K562 (cell line): ENCODE data around the gene ZNF558. TPM values are rescaled to one million over a fixed set of nuclear protein-coding genes. Genes with fewer than 3 reads are reported as not detected.
A peak's percentile ranks its signal among the peaks of the same experiment; 100 is the strongest.

Experiments
- BRF2 ChIP-seq: IDR thresholded peaks from 3 replicates; pipeline ENCODE4 v1.6.1; 2011; ENCODE audit warnings: borderline replicate concordance, mild to moderate bottlenecking; ENCODE audit not compliant: insufficient read length, insufficient read depth
- CHD7 ChIP-seq: fragments of 200-600 bp; sonication (generic); IDR thresholded peaks from one replicate; pipeline ENCODE4 v1.6.1; 2012; ENCODE audit warnings: mild to moderate bottlenecking, low read depth, low read length, inconsistent platforms
- DDX20 ChIP-seq: fragments of 450-650 bp; IDR thresholded peaks from 2 replicates; pipeline ENCODE4 v1.6.1; 2016; ENCODE audit warnings: missing genetic modification characterization, low read depth, mild to moderate bottlenecking, missing compliant biosample characterization, moderate library complexity
- GABPB1 ChIP-seq: sonication (generic); formaldehyde crosslinking; IDR thresholded peaks from 2 replicates; pipeline ENCODE4 v1.8.0; 2022; ENCODE audit warnings: mild to moderate bottlenecking, missing genetic modification reagents
- RFX1 ChIP-seq: fragments of 450-650 bp; IDR thresholded peaks from 2 replicates; pipeline ENCODE4 v1.6.1; 2016; ENCODE audit warnings: mild to moderate bottlenecking, moderate library complexity
- ZNF282 ChIP-seq: sonication (generic); formaldehyde crosslinking; IDR thresholded peaks from 2 replicates; pipeline ENCODE4 v1.8.1; 2023; ENCODE audit warnings: missing genetic modification reagents
- ZNF57 ChIP-seq: fragments of 450-650 bp; formaldehyde crosslinking; IDR thresholded peaks from 2 replicates; pipeline ENCODE4 v1.4.0; 2020; ENCODE audit warnings: mild to moderate bottlenecking, moderate library complexity
- ZNF695 ChIP-seq: fragments of 450-650 bp; formaldehyde crosslinking; IDR thresholded peaks from 2 replicates; pipeline ENCODE4 v1.4.0; 2020; ENCODE audit warnings: mild to moderate bottlenecking, moderate library complexity
- ZNF830 ChIP-seq: fragments of 250-450 bp; sonication (Bioruptor Pico); IDR thresholded peaks from 2 replicates; pipeline ENCODE4 v1.5.0; 2021; ENCODE audit warnings: mild to moderate bottlenecking
- polyA plus RNA-seq, 8 experiments: library from polyadenylated mRNA; depleted of rRNA in 4 of 8; stranded (reverse) in 5 of 8; unstranded in 3 of 8; fragments of >200 nt; fragmentation: Nextera tagmentation in 2 of 8; fragmentation: Illumina TruSeq in 1 of 8; extraction: Ambion mirVana in 2 of 8; extraction: Trizol in 1 of 8; gene quantifications; 2 replicates each; pipeline versions ENCODE4 v1.2.1 to v1.2.3, GENCODE V29; 2011 to 2014; ENCODE audit warnings: inconsistent platforms in 1 of 8, missing spikeins in 1 of 8
- total RNA-seq, 7 experiments: library from RNA; depleted of rRNA in 6 of 7; stranded (reverse); fragments of >200 nt in 6 of 7; fragmentation: Illumina TruSeq in 2 of 7; extraction: Trizol in 2 of 7; gene quantifications; 2 replicates each; pipeline versions ENCODE4 v1.2.1 to v1.2.3, GENCODE V29; 2011 to 2021; ENCODE audit warnings: low replicate concordance in 1 of 7
- TF ChIP-seq, protein P1 (sequence below), 2 experiments: fragments of 450-650 bp; IDR thresholded peaks; 2 replicates each; pipeline ENCODE4 v1.6.1; 2018; ENCODE audit warnings: mild to moderate bottlenecking in 2 of 2, low read depth in 1 of 2; ENCODE audit not compliant: partially characterized antibody in 2 of 2

ZNF558 gene
- total and polyA plus RNA-seq, 9 of the 15 experiments (the other 6 are each of a cell fraction or from before 2014, with no cell fraction given), result 5.4 to 47.6 (median 21.2) TPM

DNA sequence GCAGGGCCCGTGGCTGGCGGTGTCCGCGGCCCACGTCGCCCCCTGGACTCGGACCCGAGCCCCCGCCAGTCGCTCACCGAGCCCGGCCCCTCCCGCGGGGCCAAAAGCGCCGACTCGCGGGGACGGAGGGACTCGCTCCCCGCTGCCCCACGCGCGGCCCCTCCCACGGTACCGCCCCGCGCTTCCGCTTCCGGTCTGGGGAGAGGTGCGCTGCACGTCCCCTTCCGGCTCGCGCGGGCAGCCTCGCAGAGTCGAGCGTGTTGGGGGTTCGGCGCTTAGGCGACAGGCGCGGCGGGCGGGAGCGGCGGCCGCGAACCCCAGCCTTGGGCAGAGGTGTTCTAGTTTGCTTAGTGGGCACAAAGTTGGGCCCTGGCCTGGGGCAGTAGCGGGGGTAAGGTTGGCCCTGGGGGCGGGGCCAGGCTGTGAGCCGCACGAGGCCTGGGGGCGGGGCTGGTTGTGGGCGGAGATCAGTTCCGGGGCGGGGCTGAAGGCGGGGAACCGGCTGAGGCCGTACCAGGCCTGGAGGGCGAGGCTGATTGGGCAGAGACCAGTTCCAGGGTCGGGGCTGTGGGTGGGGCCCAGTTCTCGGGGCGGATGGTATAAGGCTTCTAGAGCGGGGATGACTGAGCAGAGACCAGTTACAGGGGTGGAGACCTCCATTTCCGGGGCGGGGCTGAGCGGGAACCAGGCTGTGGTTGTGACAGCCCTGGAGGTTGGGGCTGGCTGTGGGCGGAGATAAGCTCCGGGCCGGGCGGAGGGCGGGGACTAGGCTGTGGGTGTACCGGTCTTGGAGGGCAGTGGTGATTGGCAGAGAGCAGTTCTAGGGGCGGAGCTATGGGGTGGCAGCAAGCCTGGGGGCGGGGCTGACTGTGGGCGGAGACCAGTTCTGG, at the start of gene ZNF558, which contains the start of gene MBD3L1 (continued):
- TF ChIP-seq CHD7 (no peak), BRF2 (no peak), ZNF695 (CRISPR knock-in tag) (no peak), ZNF830 (0 out of 2 replicates have a peak, but pooled peaks have one; percentile 18), ZNF282 (CRISPR knock-in tag) (no peak), ZNF57 (CRISPR knock-in tag) (no peak), DDX20 (tag) (no peak), GABPB1 (peak; percentile 98), RFX1 (no peak)
- TF ChIP-seq, protein P1, sequence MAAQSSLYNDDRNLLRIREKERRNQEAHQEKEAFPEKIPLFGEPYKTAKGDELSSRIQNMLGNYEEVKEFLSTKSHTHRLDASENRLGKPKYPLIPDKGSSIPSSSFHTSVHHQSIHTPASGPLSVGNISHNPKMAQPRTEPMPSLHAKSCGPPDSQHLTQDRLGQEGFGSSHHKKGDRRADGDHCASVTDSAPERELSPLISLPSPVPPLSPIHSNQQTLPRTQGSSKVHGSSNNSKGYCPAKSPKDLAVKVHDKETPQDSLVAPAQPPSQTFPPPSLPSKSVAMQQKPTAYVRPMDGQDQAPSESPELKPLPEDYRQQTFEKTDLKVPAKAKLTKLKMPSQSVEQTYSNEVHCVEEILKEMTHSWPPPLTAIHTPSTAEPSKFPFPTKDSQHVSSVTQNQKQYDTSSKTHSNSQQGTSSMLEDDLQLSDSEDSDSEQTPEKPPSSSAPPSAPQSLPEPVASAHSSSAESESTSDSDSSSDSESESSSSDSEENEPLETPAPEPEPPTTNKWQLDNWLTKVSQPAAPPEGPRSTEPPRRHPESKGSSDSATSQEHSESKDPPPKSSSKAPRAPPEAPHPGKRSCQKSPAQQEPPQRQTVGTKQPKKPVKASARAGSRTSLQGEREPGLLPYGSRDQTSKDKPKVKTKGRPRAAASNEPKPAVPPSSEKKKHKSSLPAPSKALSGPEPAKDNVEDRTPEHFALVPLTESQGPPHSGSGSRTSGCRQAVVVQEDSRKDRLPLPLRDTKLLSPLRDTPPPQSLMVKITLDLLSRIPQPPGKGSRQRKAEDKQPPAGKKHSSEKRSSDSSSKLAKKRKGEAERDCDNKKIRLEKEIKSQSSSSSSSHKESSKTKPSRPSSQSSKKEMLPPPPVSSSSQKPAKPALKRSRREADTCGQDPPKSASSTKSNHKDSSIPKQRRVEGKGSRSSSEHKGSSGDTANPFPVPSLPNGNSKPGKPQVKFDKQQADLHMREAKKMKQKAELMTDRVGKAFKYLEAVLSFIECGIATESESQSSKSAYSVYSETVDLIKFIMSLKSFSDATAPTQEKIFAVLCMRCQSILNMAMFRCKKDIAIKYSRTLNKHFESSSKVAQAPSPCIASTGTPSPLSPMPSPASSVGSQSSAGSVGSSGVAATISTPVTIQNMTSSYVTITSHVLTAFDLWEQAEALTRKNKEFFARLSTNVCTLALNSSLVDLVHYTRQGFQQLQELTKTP (IDR thresholded peaks at IDR 0.05; ENCODE audit: low read depth in 1 of 2, partially characterized antibody in 2 of 2), result no peak
